GM12865 (cell line): ENCODE data around the gene TOR4A.

Experiments used
- DNase-seq: peaks from one replicate; pipeline ENCODE4 v3.0.0; 2010; ENCODE audit warnings: low read depth
- H3K4me3 ChIP-seq: 2 replicates; pipeline ENCODE4 v1.5.1; 2011; ENCODE audit warnings: mild to moderate bottlenecking, low read depth, low read length, control low read depth
- TF ChIP-seq, protein P1 (sequence below): IDR thresholded peaks from 2 replicates; pipeline ENCODE4 v1.5.1; 2011; ENCODE audit warnings: low read length, control low read depth, low read depth, inconsistent platforms; ENCODE audit not compliant: insufficient read depth; ENCODE audit errors: missing control alignments

TOR4A gene

DNA sequence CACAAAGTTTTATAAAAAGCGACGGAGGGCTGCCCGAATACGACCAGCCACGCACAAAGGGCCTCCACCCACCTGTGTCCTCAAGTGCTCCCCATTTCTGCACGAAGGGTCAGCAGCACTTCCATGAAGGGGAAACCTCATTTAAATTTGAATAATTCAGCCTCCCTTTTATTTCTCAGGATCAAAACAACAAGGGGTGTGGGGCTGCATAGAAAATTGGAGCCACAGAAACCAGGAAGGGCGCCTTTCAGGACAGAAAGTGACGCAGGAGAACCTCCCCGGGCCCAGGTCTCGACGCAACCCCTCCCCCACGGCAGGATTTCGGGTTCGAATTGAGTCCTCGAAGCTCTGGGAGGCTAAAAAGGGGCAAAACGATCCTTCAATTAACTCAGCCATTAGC lies 22.4 kb downstream of the TOR4A start:
- no peak overlapping the region for H3K4me3 ChIP-seq
- TF ChIP-seq, protein P1, sequence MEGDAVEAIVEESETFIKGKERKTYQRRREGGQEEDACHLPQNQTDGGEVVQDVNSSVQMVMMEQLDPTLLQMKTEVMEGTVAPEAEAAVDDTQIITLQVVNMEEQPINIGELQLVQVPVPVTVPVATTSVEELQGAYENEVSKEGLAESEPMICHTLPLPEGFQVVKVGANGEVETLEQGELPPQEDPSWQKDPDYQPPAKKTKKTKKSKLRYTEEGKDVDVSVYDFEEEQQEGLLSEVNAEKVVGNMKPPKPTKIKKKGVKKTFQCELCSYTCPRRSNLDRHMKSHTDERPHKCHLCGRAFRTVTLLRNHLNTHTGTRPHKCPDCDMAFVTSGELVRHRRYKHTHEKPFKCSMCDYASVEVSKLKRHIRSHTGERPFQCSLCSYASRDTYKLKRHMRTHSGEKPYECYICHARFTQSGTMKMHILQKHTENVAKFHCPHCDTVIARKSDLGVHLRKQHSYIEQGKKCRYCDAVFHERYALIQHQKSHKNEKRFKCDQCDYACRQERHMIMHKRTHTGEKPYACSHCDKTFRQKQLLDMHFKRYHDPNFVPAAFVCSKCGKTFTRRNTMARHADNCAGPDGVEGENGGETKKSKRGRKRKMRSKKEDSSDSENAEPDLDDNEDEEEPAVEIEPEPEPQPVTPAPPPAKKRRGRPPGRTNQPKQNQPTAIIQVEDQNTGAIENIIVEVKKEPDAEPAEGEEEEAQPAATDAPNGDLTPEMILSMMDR = no peak

DNA sequence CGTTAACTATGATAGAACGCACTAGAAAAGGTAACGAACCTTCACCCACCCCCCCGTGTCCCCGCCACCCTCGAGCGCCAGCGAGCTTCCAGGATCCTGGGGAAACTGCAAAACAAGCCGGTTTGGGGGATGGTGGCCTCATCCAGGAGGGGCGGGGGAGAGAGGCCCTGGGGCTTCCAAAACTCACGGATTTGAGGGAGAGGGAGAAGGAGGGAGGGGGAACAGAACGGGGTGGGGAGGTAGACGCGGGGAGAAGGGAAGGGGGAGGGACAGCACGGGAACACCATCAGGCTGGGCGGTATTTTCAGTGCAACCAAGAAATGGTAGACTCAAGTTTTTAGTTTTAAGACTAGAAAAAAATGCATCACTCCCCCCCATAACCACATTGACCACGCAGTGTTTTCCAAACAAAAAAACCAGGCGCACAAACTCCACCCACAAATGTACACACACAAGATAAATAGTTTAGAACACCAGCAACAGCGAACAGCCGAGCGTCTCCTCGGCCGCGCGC lies 23.1 kb downstream of the TOR4A start:
- TF ChIP-seq, protein P1 = no peak
- no peak for DNase-seq
- H3K4me3 ChIP-seq = peak overlapping the region; percentile 29

More for the DNA sequence above, 22.4 kb downstream of the TOR4A start:
- no peak for DNase-seq

DNA sequence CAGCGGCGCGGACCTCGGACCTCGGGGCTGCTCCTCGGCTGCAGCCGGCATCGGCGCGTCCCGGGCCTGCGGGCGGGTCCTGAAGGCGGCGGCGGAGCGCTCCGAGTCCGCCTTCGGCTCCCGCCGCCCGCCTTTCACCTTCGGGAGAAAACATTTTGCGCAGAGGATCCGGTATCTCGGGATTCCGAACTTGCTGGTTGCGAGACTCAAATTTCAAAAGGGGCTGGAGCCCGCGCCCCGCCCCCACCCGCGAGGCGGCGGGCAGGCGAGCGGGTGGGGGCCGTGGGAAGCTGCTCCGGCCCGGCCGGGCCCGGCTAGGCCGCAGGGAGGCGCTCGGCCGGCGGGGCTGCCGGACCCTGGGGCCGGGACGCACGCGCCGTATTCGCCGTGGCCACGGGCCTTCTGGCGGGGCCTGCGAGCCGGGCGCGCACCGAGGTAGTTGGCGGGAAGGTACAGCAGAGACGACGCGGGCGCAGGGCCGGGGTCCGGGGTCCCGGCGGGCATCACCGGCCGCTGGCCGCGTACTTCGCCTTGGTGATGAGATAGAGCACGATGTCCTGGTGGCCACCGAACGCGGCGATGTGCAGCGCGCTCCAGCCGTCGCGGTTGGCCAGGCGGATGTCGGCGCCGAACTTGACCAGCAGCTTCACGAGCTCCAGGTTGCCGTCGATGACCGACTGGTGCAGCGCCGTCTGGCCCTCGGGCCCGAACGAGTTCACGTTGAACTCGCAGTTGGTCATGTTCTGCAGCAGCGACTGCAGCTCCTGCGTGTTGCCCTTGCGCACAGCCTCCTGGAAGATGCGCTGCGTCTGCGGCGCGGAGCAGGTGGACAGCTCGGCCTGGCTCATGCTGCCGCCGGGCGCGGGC lies 23.8 kb downstream of the TOR4A start:
- H3K4me3 ChIP-seq = peak overlapping the region; percentile 39
- DNase-seq = peak; percentile 58
- TF ChIP-seq, protein P1 = no peak

DNA sequence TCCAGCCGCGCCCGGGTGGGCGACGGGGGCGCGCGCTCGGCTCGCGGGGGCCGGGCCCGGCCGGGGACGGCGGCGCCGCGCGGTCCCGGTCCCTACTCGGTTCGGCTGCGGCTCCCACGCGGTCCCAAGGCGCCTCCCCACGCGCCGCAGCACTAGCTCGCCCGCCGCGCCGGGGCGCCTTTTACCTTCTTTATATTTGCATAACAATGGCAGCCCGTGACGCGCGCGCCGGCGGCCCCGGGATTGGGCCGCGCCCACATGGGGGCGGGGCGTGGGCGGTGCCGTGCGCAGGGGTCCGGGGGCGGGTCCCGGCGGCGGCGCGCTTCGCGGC lies 24.6 kb downstream of the TOR4A start, which contains the start of gene NRARP:
TSS of gene NRARP (minus strand) at position 154 of the 331 bp plus-strand sequence. CDS start 343 bp downstream, outside the sequence.
- peak within 1 kb of the TSS; percentile 39 for H3K4me3 ChIP-seq
- TF ChIP-seq, protein P1 = no peak
- peak; percentile 90 for DNase-seq

DNA sequence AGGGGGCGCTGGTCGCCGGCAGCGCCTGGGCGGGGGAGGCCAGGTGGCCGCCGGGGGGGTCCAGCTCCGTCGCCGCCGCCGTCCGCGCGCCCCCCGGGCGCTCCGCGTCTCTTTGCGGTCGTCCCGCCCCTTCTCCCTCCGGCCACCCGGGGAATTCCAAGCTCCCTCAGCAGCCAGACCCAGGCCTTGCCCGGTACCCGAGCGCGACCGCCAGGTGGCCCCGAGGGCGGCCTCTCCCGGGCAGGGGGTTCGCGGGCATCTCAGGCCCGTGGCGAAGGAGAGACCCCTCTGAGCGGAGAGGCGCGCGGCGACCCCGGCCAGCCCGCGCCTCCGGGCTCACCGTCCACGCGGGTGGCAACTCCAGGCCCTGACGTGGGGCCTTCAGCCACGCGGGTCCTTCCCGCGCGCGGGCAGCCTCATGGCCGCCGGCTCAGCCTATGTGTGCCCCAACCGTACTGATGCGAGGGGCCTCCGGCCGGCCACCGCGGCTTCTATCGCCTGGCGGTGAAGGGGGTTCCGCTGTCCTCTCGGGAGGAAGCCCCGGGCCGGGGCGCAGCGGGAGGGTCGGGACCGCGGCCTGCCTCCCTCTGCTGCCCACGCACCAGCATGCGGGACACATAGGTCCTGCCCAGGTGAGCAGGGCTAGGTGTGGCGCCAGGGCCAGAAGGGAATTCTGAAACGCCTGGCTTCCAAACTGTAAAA lies 25.1 kb downstream of the TOR4A start:
- DNase-seq = no peak
- H3K4me3 ChIP-seq = peak overlapping the region; percentile 34; the same call in 1 of the 2 replicates
- TF ChIP-seq, protein P1 = peak; percentile 40

DNA sequence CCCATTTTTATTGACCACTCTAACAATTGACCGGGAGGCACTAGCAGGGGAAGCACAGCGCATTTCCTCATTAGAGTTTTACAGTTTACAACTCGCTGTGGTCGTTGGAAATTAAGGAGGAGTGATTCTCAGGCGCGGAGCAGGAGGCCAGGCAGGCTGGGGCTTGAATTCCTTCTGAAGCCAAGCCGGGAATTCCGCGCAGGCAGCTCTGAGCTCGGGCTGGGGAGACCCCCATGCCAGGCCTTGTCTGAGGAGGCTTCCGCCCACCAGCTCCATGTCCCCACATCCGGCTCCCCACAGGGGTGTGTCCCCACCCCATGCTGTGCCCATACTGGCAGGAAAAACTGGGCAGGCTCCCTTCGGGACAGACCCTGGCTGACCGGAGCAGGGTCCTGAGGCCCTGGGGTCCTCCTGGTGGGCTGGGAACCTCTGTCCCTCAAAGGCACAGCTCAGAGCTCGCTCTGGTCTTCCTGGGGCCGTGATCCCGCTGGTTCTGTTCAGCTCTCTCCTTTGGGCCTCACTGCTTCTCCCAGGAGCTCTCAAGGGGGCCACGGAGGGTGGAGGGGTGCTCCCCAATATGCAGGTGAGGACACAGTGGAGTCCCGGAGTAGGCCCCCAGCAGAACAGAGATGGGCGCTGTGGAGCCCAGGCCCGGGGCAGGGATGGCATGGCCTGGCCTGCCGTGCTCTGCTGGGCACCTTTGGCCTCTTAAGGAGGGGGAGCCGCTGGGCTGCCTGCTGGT lies 25.8 kb downstream of the TOR4A start:
- TF ChIP-seq, protein P1 = no peak
- DNase-seq = no peak
- H3K4me3 ChIP-seq = no peak overlapping the region
